HG03060 (cell line): Measurements from ENCODE around the gene C9orf85.
A peak's percentile ranks its signal among the peaks of the same experiment; 100 is the strongest.
"Not testable (repeated sequence)": the region's sequence is repeated elsewhere in the genome, so short reads cannot be mapped to it uniquely, and the experiment has no call there.

Experiments
- ATAC-seq: cut with Tn5 transposase; IDR thresholded peaks from one replicate; pipeline ENCODE4 v1.9.1; 2021; ENCODE audit warnings: low read depth, moderate number of reproducible peaks; ENCODE audit not compliant: unreplicated experiment

C9orf85 gene, protein sequence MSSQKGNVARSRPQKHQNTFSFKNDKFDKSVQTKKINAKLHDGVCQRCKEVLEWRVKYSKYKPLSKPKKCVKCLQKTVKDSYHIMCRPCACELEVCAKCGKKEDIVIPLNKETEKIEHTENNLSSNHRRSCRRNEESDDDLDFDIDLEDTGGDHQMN

DNA sequence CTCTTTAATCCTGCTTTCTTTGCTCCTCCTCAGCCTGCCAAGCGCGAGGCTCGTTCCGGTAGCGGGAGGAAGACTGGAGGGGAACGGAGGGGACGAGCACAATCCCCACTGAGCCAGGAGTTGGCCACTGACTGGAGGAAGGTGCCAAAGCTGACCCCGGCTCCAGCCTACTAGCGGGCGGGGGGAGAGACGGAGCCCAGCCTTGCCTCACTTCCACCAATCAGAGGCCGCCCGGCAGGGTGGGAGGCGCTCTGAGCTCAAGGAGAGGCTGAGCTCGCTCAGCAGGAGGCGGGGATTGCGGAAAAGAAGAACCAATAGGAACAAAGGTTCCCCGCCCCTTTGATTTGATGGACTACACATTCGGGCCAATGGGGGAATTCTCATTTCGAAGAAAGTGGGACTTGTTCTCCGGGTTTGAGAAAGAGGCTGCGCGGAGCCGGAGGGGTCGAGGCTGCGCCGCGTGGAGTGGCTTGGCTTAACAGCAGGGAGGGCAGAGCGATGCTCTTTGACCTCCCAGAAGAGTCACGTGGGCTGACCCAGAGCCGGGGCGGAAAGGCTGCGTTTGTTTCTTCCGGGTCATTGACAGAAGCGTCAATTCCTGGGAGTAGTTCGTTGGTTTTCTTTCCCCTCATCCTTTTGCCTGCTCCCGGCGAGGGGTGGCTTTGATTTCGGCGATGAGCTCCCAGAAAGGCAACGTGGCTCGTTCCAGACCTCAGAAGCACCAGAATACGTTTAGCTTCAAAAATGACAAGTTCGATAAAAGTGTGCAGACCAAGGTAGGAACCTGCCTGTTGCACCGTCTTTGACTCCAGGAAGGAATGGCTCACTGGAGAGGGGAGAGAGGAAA, at the start of gene C9orf85, which contains the start of gene ABHD17B:
Gene C9orf85, plus strand, starts transcription at position 579 of the 847 bp plus-strand sequence. Its CDS starts 96 bp downstream, at position 675.
Gene ABHD17B, minus strand, starts transcription at position 133 of the 847 bp plus-strand sequence. CDS start 36,113 bp downstream, outside the sequence.
- peak; percentile 92 for ATAC-seq

DNA sequence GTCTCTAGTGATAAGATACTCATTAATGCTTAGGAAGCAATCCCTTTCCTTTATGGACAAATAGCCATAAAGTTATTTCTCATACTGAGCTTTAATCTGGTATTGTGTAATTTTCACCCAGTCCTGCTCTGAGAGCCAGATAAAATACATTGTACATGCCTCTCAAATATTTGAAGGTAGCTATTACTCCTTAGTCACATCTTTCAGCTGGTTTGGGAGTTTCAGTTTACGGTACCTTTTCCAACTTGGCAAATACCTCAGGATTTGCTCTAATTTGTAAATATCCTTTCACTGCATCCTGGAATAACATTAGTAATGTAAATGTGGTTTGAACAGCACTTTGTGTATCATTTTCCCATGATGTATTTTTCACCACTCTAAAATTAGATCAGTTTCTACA, 47.8 kb upstream of the C9orf85 start:
- ATAC-seq: no peak

DNA sequence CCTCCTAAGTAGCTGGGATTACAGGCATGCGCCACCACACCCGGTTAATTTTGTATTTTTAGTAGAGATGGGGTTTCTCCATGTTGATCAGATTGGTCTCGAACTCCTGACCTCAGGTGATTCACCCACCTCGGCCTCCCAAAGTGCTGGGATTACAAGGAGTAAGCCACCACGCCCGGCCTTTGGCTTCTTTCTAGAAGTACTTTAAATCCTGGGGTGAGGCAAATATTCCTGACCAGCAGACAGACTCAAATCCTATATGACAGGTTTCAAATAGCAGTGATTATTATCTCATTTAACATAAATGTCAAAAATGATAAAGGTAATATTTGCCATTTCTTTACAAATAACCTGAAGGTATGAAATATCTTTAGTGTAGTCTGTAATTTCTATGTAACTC, 36.1 kb upstream of the C9orf85 start:
- no peak for ATAC-seq

DNA sequence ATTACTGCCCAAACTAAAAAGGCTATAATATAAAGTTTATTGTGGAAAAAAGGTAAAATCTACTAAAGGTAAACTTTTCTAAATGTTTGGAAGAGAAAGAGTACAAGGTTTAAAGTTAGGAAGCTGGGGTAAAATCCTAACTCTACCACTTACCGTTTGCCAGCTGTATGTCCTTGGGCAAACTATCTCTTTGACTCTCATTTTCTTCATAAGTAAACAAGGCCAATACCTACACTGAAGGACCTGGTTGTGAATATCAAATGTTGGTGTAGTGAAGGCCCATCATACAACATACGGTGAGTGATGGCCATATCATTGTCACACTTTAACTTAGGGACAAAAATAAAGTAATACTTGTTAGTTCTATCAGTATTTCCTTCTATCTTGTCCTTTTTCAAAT, 35.3 kb upstream of the C9orf85 start:
- no peak for ATAC-seq

DNA sequence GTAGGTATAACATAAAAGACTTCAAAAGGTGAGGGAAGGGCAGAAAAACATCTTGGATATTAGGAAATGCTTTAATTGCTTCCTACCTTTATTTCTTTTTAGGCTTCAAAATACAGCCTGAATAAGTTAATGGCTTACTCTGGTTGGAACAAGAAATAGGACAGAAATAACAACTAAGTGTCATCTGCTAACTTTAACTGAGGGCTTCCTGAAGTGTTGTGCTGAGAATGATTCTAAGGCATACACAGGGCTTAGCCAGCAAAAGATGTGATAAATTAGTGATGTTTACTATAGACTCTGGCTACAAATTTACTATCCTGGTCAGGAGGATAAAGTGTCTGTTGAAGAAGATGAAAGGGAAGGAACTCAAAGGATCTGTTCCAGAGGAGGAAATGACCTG, 34.6 kb upstream of the C9orf85 start:
- no peak for ATAC-seq

DNA sequence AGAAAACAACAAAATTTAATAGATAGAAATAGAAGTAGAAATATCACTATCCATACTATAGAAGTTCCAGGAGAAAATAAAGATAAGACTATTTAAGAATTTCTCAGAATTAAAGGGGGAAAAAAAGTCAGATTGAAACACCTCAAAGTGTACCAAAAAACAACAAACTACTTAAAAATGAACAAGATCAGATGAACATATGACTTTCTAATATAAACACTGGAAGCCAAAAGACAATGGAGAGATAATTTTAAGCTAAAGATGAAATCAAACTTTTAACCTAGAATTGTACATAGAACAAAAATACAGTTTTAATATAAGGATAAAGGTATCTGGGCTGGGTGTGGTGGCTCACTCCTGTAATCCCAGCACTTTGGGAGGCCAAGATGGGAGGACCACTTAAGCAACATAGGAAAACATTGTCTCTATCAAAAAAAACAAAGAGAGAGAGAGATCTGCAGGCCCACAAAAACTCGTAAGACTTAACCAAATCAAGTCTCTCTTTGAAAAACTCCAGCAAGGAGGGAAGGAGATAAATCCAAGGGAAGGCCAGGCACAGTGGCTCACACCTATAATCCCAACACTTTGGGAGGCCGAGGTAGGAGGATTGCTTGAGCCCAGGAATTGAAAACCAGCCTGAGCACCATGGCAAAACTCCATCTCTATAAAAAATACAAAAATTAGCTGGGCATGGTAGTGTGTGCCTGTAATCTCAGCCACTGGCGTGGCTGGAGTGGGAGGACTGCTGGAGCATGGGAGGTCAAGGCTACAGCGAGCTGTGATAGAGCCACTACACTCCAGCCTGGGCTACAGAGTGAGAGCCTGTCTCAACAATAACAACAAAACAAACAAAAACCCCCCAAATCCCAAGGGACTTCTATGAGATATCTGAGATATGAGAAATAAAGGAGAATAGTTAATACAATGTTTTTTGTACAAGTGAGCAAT, 32.8 kb upstream of the C9orf85 start:
- no peak for ATAC-seq

DNA sequence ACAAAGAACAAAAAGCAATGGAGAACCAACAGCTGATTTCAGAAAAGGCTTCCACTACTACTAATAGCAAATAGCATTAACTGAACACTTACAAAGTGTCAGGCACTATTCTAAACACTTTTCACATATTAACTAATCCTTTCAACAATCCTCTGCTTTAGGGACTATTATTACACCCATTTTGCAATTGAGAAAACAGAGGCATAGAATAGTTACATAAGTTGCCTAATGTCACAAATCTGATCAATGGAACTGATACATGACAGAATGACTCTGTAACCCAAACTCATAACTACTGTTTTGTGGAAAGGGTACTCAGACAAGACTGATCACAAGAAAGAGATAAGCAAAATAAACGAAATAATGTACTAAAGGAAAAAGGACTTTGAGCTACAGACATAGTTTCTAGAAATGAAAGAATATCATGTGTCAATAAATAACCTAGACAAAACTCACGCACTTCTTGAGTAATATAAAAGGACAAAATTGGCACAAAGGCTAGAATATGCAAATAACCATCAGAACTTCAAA, 31.7 kb upstream of the C9orf85 start:
- no peak for ATAC-seq

DNA sequence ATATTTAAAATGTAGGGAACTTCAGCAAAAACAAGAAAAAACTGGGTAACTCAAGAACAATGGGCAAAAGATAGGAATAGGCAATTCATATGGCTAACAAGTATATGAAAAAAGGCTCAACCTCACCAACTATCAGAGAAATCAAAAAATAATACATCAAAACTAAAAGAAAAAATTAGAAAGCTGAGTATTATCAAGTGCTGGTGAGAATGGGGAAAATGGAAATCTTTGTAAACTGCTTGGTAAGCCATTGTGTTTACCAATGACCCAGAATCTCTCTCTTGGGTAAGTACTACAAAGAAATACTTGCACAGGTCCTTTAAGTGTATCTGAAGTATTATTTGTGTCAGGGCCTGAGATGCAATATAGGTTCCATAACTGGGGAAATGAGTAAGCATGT, 27.4 kb upstream of the C9orf85 start:
- no peak for ATAC-seq

DNA sequence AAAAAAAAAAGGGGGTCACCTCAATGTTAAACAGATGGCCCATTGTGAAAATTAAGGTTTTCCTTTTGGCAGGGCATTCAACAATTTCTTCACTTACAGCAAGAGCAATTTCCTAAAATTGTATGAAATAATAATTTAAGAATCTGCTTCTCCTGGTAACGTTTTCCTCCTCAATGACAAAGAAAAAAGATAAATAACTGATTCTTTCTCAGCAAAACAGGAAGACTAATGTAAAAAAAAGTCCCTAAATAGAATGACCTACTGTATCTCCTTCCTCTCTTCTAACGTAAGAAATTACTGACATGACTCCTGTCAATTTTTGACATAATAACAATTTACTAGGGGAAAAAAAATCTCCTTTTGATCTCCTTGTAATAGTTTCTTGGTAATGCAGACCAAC, 26.0 kb upstream of the C9orf85 start:
- ATAC-seq: no peak

DNA sequence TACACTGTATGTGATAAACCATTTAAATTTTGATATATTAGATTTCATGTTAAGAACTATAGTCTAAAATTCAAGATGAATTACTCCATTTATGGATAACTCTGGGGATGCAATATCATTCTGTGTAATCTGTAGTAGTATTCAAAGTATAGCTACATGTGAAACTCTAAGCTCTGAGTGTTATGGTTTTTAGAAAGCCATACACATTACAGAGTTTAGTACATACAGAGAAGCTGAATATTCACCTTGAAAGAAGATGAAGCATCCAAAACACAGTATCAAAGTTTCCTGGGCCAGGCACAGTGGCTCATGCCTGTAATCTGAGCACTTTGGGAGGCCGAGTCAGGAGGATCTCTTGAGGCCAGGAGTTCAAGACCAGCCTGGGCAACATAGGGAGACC, 25.4 kb upstream of the C9orf85 start:
- no peak for ATAC-seq

DNA sequence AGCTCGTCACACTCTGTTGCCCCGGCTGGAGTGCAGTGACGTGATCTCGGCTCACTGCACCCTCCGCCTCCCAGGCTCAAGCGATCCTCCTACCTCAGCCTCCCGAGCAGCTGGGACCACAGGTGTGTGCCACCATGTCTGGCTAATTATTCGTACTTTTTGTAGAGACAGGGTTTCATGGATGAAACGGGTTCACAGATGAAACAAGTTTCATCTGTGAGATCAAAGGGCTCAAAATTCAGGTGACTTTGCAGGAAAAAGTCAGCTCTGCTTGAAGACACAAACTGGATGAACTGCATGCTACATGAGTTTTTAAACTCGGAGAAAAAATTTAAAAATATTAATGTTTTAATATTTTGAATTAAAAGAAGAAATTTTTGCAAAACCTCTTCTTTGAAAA, 24.9 kb upstream of the C9orf85 start:
- no peak for ATAC-seq

DNA sequence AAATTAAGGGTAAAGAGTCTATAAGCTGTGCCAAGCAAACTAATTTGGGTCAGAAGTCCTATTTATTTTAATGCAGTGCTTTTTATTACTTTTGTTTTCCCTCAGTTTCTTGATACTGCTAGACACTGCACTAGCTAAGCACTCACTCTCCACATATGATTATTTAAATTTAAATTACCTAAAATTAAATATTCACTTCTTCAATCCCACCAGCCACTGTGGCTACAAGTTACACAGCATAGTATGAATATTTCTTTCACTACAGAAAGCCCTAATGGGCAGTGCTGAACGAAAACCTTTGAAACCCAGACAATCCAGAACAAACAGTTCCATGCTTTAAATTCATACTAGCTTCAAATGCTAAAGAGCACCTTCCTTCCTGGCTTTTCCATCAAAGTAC, 24.1 kb upstream of the C9orf85 start:
- no peak for ATAC-seq

DNA sequence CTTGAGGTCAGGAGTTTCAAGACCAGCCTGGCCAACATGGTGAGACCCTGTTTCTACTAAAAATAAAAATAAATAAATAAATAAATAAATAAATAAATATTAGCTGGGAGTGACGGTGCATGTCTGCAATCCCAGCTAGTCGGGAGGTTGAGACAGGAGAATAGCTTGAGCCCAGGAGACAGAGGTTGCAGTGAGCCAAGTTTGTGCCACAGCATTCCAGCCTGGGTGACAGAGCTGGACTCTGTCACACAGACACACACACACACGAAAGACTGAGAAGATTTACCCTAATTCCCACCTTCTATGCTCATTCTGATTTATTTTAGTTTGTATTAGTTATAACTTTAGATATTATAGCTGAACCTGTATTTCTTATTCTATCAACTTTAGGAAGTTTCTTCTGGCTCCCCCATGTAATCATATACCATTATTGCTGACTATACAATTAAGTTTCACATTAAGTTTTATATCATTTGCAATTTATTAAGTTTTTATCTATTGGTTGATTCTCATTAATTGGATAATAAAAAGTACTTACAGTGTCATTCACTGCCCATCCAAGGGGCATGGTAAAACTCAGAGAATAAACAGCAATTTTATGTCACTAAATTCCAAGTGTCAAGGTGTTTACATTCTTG, 21.3 kb upstream of the C9orf85 start:
- ATAC-seq: no peak

DNA sequence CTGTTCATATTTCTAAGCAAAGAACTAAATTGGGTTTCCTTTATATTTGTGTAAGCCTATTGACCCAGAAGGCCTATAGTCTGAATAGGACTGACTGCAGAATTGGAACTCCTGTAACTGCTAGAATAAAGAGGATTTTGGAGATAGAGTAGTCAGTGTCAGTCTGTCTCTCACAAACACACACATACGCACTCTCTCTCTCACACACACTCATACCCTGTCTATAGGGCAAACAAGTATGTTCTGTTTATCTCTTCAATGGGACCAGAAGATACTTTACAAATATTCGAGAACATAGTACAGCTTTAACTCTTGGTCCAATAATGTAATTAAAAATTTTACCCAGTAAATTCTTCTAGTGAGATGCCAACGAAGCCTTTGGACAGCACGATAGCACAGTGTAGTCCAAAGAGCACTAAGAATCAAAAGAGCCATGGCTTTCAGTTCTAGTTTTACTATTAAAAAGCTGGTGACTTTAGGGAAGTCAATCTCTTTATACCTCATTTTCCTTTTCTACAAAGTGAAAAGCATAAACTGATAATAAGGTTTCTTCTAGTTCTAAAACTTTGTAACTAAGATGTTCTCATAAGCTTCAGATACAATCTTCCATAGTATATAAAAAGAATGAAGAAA, 19.8 kb upstream of the C9orf85 start:
- ATAC-seq: no peak

DNA sequence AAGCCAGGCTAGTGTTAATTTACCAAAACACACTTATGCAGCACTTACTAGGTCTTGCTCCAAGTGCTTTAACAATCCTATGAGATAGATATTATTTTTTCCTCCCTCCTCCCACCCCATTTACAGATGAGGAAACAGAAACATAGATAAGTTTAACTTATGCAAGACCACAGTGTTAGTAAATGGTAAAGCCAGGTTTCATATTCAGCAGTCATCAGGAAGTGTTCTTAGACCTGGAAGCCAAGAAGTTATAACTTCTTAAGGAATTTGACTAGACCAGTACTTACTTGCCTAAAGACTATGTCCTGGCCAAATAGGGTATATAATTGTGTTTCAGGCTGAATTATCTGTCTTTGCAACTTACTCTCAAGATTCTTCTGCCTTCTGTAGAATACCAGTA, 16.3 kb upstream of the C9orf85 start:
- no peak for ATAC-seq

DNA sequence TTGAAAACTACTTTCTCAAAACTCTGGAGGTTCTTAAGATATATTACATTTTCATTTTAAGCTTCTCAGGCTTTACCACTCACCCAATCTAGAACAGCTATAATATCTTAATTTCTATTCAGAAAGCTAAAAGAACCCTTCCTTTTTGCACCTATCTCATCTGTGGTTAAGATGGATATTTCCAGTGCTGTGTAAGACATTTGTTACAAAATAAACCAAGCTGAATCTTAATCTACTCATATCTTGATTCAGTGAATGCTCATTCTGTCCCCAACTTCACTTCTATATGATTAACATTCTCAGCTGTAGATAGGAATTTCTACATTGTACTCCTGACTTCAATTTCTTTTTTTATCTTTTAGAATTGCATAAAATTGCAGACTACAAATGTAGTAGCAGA, 15.5 kb upstream of the C9orf85 start:
- no peak for ATAC-seq

DNA sequence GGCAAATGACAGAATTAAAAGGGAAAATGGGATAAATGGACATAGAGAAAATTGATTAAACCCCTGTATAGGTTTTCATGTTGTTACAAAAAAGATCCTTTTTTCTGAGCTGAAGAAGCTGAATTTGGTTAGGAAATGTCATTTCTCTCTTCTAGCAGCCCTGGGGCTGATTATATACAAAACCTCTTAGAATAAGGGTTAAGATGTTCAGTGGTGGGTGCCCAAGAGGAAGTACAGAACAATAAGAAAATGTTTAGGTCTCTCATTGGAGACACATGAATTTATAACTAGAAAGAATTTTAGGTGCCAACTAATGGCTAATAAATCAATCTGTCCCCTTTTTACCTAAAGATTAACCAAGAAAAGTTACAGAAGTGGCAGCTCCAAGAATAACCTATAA, 14.7 kb upstream of the C9orf85 start:
- ATAC-seq: no peak

DNA sequence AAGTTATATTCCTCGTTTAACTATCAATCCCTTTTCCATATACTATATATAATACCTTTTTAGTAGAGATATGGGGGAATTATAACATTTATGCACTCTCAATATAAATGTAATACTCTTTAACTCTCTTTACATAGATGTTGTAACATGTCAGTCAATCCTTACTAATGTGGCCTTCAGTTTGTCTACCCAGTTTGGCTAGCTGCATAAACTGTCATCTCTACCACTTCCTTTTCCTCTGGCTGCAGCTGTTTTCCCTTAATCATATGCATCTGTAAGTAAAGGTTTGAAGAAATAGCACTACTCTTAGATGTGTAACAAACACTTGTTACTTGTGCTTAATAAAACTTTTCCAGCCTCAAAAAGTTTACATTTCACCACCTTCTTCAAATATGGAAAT, 13.9 kb upstream of the C9orf85 start:
- no peak for ATAC-seq

DNA sequence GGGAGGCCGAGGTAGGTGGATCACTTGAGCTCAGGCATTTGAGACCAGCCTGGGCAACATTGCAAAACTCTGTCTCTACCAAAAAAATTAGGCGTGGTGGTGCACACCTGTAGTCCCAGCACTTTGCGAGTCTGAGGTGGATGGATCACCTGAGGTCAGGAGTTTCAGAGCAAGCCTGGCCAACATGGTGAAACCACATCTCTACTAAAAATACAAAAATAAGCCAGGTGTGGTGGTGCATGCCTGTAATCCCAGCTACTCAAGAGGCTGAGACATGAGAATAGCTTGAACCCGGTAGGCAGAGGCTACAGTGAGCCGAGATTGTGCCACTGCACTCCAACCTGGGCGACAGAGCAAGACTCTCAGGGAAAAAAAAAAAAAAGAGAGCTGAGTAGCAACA, 12.7 kb upstream of the C9orf85 start:
- not testable (repeated sequence) for ATAC-seq
